ENCODE data around the gene EPHX1.

Gene EPHX1

DNA sequence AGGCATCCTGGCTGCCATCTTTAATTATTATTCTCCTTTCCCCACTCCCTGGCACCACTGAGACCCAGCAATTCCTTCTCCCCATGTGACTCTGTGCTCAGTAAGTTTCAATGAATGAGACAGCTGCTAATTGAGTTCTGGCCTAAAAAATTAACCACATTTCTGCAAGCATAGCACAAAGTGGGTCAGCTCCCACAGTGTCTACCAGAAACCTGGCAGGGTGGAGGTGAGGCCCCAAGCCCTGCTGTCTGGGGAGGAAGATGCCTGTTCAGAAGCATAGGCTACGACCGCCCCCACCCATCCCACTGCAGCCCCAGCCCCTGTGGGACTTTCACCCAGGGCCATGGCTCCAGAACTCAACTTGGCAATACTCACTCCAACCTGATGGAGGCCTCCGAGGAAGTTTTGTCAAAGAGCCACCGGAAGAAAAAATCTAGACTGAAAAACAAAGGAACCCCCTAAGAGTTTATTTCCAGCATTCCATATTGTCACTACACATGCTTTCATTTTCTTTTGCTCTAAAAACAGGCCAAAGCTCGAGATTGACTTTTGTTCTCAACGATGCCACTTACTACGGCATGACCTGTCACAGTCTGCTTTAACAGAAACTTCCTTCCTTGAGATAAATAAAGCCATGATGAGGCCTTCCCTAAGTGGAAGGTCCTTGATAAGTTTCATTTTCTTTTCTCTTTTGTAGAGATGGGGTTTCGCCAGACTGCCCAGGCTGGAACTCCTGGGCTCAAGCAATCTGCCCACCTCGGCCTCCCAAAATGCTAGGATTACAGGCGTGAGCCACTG is 45.8 kb downstream of the EPHX1 start:
- Mint-ChIP-seq H3K4me1 (peaks cover 39% of the 10 kb centered on the region), H3K9me3 (no peaks in the 10 kb centered on the region), H3K27me3 (no peaks in the 10 kb centered on the region), H3K4me3 (no peak overlapping the region), H3K36me3 (peaks cover 20% of the 10 kb centered on the region), H3K27ac (peak overlapping the region; percentile 60)

DNA sequence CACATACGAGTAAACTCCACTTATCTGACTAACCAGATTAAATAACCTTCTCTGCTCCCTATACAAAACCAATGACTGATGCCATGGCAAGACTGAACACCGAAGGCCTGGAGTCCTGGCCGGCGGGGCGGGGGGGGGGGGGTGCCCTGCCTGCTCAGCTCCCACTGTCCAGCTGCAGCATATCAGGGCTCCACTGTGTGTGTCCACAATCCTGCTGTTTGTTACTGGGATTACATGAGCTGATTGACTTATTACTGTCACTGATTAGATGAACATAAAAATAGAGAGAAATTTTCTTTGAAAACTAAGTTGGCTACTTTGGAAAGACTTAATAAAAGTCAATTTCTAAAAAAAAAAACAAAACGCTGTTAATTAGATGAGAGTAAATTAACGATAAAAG is 47.3 kb downstream of the EPHX1 start:
- Mint-ChIP-seq H3K4me3 (no peak overlapping the region), H3K36me3 (peaks cover 17% of the 10 kb centered on the region), H3K9me3 (no peaks in the 10 kb centered on the region), H3K27me3 (no peaks in the 10 kb centered on the region), H3K27ac (peak overlapping the region; percentile 46), H3K4me1 (peaks cover 27% of the 10 kb centered on the region)

DNA sequence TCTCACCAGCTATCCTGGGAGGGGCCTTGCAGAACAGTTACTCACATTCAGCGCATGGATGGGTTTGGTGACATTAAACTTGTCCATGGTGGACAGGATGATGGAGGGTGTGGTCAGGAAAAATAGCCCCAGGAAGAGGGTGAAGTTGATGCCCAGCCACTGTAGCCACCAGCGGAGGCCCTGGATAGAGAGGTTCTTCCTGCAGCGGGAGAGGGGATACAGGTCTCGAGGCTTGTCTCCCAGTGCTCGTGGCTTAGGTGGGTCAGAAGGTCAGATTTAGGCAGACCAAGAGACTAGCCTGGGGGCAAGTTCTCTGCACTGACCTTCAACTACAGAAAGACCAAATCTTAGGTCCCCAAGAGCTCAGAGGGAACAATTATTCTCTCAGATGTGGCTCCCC is 49.2 kb downstream of the EPHX1 start:
- Mint-ChIP-seq H3K4me3 (no peak overlapping the region), H3K36me3 (peaks cover 8% of the 10 kb centered on the region), H3K27ac (no peak overlapping the region), H3K4me1 (peaks cover 20% of the 10 kb centered on the region), H3K9me3 (no peaks in the 10 kb centered on the region), H3K27me3 (no peaks in the 10 kb centered on the region)

DNA sequence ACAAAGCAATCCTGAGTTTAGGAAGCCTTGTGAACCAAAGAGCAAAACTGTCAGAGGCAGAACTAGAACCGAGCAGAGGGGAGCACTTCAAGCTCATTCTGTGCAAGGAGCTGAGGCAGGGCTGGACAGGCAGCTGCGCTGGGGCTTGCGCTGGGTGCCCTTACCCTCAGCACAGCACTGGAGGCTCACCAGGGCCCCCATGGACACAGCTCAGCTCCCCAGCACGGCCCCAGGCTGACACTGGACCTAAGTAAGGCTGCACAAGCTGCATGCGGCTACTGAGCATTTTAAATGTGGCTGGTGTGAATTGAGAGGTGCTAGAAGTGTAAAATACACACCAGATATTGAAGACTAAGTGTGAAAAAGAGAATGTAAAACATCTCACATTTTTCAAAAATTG is 50.2 kb downstream of the EPHX1 start:
- Mint-ChIP-seq H3K27me3 (no peaks in the 10 kb centered on the region), H3K4me1 (peaks cover 19% of the 10 kb centered on the region), H3K9me3 (no peaks in the 10 kb centered on the region), H3K4me3 (no peak overlapping the region), H3K27ac (peak overlapping the region; percentile 65), H3K36me3 (peaks cover 3% of the 10 kb centered on the region)

DNA sequence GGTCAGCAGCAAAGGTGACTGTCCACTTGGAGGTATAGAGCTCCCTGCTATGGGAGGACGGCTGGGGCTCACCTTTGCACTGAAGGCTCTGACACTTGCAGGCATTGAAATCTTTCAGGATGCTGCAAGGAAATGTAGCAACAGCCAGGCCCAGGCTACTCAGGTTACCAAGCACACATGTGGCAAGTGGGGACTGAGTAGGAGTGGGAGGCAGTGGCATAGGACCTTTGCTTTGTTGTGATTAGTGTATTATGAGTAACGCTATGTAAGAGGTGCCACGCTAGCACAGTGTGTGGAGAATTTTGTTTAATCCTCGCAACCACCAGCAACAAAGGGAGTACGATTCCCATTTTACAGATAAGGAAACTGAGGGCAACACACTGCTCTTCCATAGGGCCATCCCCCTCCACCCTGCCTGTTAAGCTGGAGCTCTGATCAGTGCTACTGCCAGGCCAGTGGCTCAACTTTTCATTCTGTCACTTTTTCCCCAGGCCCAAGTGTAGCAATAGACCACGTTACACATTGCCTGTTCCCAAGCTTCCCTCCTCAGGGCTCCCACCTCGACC is 51.0 kb downstream of the EPHX1 start:
- Mint-ChIP-seq H3K4me3 (no peak overlapping the region), H3K4me1 (peaks cover 27% of the 10 kb centered on the region), H3K9me3 (no peaks in the 10 kb centered on the region), H3K27ac (no peak overlapping the region), H3K27me3 (no peaks in the 10 kb centered on the region), H3K36me3 (peaks cover 3% of the 10 kb centered on the region)

DNA sequence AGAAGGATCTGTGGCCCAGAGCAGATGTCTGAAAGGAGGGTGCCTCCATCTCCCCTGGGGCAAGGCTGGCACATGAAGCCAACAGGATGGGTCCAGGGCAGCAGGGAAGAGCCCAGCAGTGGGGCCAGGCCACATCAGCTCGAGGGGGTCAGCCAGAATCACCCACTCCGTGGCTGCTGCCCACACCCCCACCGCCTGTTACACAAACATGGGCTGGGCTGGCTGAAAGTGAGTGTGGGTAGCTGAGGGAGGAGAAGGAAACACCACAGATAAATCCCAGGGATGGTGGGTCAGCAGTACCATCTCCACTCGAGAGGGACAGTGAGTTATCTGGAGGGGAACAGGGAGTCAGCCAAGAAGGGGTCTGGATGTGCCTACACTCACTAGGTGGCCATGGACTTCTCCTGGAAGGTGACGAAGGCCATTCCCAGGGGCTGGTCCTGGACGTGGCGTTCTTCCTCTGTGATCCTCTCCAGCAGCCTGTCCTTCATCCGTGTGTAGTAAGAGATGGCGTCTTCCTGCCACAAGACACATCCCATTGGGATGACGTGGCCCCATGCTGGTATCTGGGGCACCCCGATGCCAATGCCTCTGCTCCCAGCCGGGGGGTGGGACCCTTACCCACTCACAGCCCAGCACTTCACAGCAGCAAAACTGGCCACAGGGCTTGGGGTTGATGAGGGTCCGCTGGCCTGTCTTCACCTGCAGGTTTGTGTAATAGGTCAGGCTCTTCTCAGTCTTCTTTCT is 52.1 kb downstream of the EPHX1 start:
- H3K36me3 Mint-ChIP-seq, result peaks cover 5% of the 10 kb centered on the region
- peaks cover 34% of the 10 kb centered on the region for H3K4me1 Mint-ChIP-seq
- no peaks in the 10 kb centered on the region for H3K27me3 Mint-ChIP-seq
- H3K27ac Mint-ChIP-seq, result peak overlapping the region; percentile 55
- H3K4me3 Mint-ChIP-seq, result no peak overlapping the region
- no peaks in the 10 kb centered on the region for H3K9me3 Mint-ChIP-seq

DNA sequence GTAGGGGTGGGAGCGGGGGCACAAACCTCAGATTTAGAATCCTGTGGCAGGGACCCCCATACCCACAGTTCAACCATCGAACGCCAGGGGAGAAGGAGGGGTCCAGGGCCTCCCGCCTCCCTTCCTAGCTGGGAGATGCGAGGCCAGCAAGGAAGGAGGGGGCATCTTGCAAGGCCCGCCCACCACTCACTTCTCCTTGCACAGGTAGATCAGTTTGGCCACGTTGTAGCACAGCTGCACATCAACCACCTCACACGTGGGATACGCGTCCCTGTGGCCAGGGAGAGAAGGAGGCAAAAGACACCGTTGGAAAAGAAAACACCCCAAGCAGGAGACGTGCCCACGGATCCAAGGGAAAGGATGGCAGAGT is 52.6 kb downstream of the EPHX1 start:
- no peaks in the 10 kb centered on the region for H3K27me3 Mint-ChIP-seq
- no peaks in the 10 kb centered on the region for H3K9me3 Mint-ChIP-seq
- H3K4me3 Mint-ChIP-seq, result no peak overlapping the region
- H3K4me1 Mint-ChIP-seq, result peaks cover 39% of the 10 kb centered on the region
- peaks cover 5% of the 10 kb centered on the region for H3K36me3 Mint-ChIP-seq
- H3K27ac Mint-ChIP-seq, result peak overlapping the region; percentile 55

DNA sequence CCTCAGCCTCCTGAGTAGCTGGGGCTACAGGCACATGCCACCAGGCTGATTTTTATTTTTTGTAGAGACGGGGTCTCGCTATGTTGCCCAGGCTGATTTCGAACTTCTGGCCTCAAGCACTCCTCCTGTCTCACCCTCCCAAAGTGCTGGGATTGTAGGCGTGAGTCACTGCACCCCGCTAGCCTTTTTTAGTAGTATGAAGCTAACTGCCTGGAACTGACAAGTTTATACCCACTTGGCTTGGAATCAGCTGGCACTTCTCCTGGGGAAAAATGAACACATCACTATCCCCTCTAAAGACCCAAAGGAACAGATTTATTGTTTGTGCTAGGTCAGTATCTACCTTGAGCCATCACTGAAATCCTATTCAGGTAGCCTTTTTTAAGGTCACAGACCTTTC is 53.2 kb downstream of the EPHX1 start:
- Mint-ChIP-seq H3K36me3 (peaks cover 5% of the 10 kb centered on the region), H3K9me3 (no peaks in the 10 kb centered on the region), H3K27ac (no peak overlapping the region), H3K4me1 (peaks cover 42% of the 10 kb centered on the region), H3K4me3 (no peak overlapping the region), H3K27me3 (no peaks in the 10 kb centered on the region)

DNA sequence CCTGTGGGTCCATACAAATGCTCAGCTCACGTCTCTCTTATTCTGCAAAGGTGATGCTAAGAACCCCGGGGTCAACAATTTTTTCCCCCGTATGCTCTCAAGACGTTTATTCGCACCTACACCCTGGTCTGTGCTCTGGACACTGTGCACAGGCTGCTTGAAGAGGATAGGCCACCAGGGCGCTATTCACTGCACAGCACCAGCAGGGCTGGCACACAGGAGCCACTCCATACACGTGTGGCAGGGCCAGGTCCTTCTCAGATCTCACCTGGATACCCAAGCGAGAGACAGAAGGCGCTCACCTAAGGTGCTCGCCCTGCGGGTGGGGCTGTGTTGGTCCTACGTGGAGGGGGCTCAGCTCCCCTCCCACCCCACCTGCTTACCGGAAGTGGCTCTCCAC is 55.6 kb downstream of the EPHX1 start:
- Mint-ChIP-seq H3K4me1 (peaks cover 50% of the 10 kb centered on the region), H3K27me3 (no peaks in the 10 kb centered on the region), H3K9me3 (no peaks in the 10 kb centered on the region), H3K36me3 (peaks cover 7% of the 10 kb centered on the region), H3K4me3 (peak overlapping the region; percentile 36), H3K27ac (no peak overlapping the region)

DNA sequence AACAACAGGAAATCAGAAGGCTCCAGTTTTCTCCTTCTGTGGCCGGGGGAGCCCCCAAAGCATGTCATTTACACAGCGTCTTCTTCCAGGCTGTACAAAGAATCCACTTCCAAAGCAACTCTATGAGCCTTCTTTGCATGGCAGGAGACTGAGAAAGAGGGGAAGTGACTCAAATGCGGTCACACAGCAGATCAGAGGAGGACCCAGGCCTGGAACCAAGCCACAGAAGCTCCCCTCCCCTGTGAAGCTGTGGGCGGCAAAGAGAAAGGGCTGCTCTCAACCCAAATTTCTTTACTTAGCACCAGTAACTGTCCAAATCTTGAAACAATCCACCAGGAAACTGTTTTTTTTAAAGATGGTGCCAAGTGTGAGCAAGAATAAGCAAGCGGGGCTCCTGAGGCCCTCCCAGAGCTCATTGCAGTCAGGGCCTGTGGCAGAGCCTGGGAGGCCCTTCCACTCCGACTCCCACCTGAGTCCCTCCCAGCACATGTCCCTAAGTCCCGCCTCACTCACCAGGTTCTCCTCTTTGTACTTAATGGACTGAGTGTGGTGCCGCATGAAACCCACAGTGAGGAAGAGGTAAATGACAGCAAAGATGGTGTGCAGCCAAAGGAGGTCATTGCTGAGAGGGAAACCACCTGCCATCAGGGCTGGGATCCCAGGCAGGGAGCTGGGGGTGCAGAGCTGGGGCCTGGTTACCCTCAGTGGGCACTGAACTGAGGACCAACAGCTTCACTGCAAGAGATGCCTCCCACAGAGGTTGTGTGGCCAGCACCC is 56.3 kb downstream of the EPHX1 start:
- H3K4me1 Mint-ChIP-seq, result peaks cover 58% of the 10 kb centered on the region
- H3K9me3 Mint-ChIP-seq, result no peaks in the 10 kb centered on the region
- peaks cover 7% of the 10 kb centered on the region for H3K36me3 Mint-ChIP-seq
- peak overlapping the region; percentile 85 for H3K27ac Mint-ChIP-seq
- H3K27me3 Mint-ChIP-seq, result no peaks in the 10 kb centered on the region
- H3K4me3 Mint-ChIP-seq, result peak overlapping the region; percentile 67

DNA sequence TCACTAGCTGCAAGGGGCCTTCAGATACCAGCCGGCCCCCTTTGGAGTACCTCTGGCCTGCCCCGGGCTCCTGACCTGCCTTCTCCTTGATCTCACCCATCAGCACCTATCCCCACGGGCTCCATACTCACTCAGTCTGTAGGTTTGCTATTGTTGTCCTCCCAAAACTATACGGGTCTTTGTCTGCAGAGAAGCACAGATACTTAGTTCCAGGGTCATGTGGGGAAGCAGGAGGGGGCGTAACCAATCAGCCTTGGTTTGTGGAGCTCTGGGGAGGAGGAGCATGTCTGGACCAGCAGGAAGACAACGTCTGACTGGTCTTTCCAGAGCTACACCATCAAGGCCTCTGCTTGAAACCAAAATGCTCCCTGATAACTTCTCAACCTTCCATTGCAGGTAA is 57.1 kb downstream of the EPHX1 start:
- H3K9me3 Mint-ChIP-seq, result no peaks in the 10 kb centered on the region
- H3K27ac Mint-ChIP-seq, result peak overlapping the region; percentile 7
- no peak overlapping the region for H3K4me3 Mint-ChIP-seq
- peaks cover 62% of the 10 kb centered on the region for H3K4me1 Mint-ChIP-seq
- peaks cover 9% of the 10 kb centered on the region for H3K36me3 Mint-ChIP-seq
- no peaks in the 10 kb centered on the region for H3K27me3 Mint-ChIP-seq

DNA sequence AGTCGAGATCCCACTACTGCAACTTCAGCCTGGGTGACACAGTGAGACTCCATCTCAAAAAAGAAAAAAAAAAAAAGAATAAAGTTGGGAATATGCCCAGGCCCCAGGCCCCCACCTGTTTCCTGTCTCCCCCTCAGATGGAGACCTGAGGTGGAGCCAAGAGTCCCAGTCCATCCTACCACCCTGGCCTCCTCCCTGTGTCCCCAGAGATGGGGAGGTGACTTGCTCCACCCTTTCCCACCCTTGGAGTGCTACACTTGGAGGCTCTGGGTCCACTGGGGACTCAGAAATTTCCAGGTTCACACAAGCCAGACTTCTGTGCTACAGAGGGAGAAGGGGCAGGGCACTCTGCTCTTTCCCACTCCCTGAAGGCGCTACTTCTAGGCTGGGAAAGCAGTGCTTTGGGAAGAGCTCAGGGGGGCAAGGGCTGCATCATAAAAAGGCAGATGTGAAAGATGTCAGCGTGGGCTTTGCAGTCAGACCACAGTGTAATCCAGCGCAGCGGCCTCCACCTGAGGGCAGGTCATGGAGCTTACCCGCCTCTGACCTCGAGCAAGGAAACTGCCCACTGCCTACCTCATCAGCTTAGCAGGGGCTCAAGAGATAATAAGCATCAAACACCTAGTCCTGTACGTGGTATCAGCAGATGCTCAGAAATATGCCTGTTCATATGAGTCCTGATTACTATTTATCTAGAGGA is 58.9 kb downstream of the EPHX1 start:
- Mint-ChIP-seq H3K27ac (no peak overlapping the region), H3K9me3 (no peaks in the 10 kb centered on the region), H3K36me3 (peaks cover 9% of the 10 kb centered on the region), H3K27me3 (no peaks in the 10 kb centered on the region), H3K4me1 (peaks cover 67% of the 10 kb centered on the region), H3K4me3 (no peak overlapping the region)

DNA sequence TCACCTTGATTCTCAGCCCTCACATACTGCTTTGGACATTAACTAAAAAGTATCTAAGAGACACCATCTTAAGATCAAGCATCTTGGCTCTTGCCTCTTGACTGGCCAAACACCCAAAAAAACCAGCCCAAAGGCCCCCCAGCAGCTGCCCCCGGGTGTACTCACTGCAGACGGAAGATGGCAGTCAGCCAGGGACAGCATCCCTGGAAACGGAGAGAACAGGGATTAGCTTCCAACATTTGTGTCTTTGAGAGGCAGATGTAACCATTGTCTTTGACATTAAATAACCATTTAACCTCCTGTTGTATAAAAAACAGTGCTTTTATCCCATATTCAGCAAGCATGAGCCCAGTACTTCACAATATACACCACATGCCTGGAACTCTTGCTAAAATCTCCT is 61.0 kb downstream of the EPHX1 start:
- peaks cover 9% of the 10 kb centered on the region for H3K36me3 Mint-ChIP-seq
- H3K27me3 Mint-ChIP-seq, result no peaks in the 10 kb centered on the region
- H3K27ac Mint-ChIP-seq, result peak overlapping the region; percentile 80
- H3K4me1 Mint-ChIP-seq, result peaks cover 65% of the 10 kb centered on the region
- no peak overlapping the region for H3K4me3 Mint-ChIP-seq
- H3K9me3 Mint-ChIP-seq, result no peaks in the 10 kb centered on the region

DNA sequence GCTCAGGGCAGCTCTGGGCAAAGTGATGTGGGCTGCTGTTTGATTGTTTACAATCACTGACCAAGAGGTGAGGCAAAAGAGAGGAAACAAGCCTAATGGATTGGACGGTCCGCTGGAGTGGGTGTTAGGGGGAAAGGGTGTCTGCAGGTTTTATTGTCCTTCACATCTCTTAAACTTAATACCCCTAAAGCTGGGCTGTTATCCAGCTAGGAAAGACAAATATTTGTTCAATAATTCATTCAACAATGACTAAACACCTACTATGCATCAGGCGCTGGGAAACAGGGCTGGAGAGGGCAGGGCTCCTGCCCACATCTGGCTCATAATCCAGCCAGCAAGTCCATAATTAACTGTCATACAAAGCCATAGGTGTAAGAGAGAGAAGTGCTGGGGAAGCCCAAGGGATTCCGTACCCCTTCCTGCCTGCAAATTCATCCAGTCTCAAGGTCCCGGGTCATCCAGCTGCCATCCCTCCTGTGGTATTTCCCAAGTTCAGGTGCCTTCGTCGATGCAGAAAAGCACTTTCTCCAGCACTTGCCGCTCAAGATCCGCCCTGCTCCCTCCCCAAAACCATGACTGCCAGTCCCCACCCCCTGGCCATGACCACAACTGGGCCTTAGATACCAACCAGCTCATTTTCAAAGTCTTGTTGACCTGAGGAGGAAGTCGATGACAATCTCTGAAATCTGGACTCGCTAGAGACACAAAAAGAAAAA is 61.6 kb downstream of the EPHX1 start:
- Mint-ChIP-seq H3K9me3 (no peaks in the 10 kb centered on the region), H3K27ac (peak overlapping the region; percentile 80), H3K4me3 (no peak overlapping the region), H3K4me1 (peaks cover 65% of the 10 kb centered on the region), H3K36me3 (peaks cover 9% of the 10 kb centered on the region), H3K27me3 (no peaks in the 10 kb centered on the region)

DNA sequence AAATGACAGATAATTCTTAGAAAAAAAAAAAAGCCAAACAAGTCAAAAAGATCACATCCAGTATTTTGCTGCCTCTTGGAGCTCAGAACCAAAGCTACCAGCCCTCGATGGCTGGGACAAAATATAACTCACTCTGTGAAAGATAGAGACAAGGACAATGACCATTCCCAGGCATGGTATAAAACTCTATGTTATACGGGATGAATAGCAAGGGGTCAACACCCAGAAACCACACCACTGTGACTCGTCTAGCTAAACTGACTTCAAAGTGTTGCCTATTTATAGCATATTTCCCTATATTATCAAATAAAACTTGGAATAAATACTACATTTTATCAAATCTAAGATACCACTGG is 62.1 kb downstream of the EPHX1 start:
- no peak overlapping the region for H3K4me3 Mint-ChIP-seq
- H3K27me3 Mint-ChIP-seq, result no peaks in the 10 kb centered on the region
- peaks cover 65% of the 10 kb centered on the region for H3K4me1 Mint-ChIP-seq
- peak overlapping the region; percentile 46 for H3K27ac Mint-ChIP-seq
- H3K36me3 Mint-ChIP-seq, result peaks cover 8% of the 10 kb centered on the region
- H3K9me3 Mint-ChIP-seq, result no peaks in the 10 kb centered on the region

Data from activated naive CD4-positive, alpha-beta T cell treated with anti-CD3 and anti-CD28 coated beads, Interleukin-2, amount 50 U/mL, for 24 hours (primary cell).